Measurements from ENCODE around the gene PORCN.
A peak's percentile ranks its signal among the peaks of the same experiment; 100 is the strongest.
"Not testable (repeated sequence)": the region's sequence is repeated elsewhere in the genome, so short reads cannot be mapped to it uniquely, and the experiment has no call there.

The PORCN gene

GRCh38 chrX:48513670-48514069 is 4.9 kb downstream of the PORCN start:
- no peak for DNase-seq (ENCODE audit: low spot score)

- DNase-seq (ENCODE audit: low spot score): no peak
These were observed 5.5 kb downstream of the PORCN start for GRCh38 chrX:48514126-48514806.

DNA sequence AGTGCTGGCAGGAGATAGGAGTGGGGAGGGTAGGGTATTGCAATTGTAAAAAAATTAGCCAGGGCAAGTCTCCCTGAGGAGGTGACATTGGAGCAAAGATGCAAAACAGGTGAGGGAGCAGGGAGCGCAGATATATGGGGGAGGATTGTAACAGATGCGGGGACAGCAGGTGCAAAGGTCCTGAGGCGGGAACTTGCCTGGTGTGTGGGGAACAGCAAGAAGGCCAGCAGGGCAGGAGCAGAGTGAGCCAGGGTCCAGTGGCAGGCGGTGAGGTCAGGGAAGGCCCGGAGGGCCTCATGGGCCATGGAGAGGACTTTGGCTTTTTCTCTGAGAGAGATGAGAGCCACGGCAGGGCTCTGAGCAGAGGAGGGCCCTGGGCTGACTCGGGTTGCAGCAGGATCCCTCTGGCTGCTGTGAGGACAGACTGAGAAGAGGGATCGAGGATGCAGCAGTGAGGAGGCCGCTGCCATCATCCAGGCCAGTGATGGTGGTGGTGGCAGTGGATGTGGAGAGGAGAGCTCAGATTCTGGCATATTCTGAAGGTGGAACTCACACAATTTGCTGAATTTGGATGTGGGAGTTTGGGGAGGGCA is 6.2 kb downstream of the PORCN start:
- DNase-seq (ENCODE audit: low spot score): no peak

- no peak for DNase-seq (ENCODE audit: low spot score)
These were observed 7.0 kb downstream of the PORCN start for GRCh38 chrX:48515842-48516241.

DNA sequence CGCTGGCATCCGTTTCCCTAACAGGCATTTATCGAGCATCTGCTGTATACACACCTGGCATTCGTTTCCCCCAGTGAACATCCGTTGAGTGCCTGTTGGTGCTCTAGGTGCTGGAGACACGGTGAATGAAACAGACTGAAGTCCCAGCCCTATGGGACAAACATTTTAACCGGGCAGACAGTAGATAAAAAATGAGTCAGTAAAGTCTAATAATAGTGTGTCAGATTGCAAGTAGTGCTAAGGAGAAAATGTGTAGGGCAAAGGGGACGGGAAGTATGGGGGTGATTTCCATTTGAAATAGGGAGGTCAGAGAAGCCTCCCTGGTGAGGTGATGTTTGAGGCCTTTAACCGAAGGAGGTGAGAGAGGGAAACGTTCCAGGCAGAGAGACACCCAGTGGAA is 7.5 kb downstream of the PORCN start:
- DNase-seq (ENCODE audit: low spot score): no peak

DNA sequence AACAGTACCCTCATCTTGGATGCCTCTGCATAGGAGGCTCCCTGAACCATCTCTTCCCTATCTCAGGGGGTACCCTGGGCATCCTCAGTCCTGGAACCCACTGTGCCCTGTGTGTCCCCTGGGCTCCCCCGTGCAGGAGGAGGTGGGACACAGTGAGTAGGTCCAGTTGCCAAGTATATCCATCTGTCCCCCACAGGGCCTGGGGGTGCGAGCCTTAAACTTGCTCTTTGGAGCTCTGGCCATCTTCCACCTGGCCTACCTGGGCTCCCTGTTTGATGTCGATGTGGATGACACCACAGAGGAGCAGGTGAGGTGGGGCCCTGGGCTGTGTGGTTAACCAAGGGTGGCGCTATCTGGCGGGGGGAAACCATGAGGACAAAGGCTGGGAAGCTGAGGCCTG is 8.2 kb downstream of the PORCN start:
- DNase-seq (ENCODE audit: low spot score): no peak

- not testable (repeated sequence) for DNase-seq (ENCODE audit: low spot score)
These were observed 10.7 kb downstream of the PORCN start for GRCh38 chrX:48519481-48519880.

GRCh38 chrX:48520455-48520854 is 11.7 kb downstream of the PORCN start:
- DNase-seq (ENCODE audit: low spot score): no peak

GRCh38 chrX:48520976-48521352 is 12.2 kb downstream of the PORCN start:
- no peak for DNase-seq (ENCODE audit: low spot score)

- DNase-seq (ENCODE audit: low spot score): peak; percentile 83
These were observed 12.8 kb downstream of the PORCN start, which contains the start of gene EBP for GRCh38 chrX:48521353-48522243. Gene EBP, plus strand, starts transcription at chrX:48521808. Its CDS starts 1,964 bp downstream, at chrX:48523772.

DNA sequence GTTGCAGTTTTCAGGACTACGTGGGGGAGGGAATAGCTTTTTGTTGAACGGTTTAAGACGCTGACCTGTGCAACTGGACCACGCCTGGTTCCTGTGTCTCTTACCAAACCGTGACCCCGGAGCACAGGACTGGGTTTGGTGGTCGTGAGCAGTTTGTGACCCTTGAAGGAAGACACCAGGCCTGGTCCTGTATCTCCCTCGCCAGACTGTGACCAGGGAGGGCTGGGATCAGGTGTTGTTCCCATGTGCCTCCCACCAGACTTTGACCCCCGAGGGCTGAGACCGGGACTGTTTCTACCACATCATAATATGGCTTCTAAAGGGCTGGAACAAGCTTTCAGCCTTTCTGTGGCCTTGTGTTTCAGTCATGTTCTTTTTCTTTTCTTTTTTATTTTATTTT is 13.5 kb downstream of the PORCN start:
- DNase-seq (ENCODE audit: low spot score): no peak

DNA sequence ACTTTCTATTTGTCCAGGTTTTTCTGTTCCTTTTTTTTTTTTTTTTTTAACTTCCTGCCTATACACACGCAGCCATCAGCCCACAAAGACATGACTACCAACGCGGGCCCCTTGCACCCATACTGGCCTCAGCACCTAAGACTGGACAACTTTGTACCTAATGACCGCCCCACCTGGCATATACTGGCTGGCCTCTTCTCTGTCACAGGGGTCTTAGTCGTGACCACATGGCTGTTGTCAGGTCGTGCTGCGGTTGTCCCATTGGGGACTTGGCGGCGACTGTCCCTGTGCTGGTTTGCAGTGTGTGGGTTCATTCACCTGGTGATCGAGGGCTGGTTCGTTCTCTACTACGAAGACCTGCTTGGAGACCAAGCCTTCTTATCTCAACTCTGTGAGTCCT is 14.9 kb downstream of the PORCN start:
- DNase-seq (ENCODE audit: low spot score): no peak

- not testable (repeated sequence) for DNase-seq (ENCODE audit: low spot score)
These were observed 17.1 kb downstream of the PORCN start for GRCh38 chrX:48525853-48526252.

- no peak for DNase-seq (ENCODE audit: low spot score)
These were observed 21.9 kb downstream of the PORCN start for GRCh38 chrX:48530736-48531135.

DNA sequence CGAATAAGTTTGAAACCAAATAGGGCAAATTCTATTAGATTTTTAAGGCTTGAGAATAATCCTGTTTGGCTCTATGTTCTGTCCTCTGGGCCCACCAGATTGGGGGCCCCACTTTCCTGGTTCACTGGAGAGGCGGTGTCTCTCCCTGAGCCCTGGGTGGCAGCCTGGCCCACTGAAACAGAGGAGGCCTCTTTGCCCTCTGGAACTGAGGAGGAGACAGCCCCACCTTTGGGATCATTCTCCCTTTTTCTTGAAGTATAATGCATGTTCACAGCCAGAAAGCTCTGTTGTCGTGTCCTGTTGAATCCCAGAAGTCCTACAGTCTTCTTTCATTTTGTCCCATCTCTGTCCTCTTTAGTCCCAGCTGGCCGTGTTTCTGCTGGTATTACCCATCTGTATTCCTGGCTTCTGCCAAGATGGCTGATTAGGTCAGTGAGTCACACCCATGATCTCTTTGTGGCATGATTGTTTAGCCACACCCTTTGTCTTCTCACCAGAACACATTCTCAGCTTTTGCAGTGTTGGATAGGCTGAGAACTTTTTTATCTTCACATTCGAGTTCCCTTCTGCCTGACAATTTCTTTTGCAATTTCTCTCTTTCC is 22.7 kb downstream of the PORCN start:
- peak; percentile 16 for DNase-seq (ENCODE audit: low spot score)

DNA sequence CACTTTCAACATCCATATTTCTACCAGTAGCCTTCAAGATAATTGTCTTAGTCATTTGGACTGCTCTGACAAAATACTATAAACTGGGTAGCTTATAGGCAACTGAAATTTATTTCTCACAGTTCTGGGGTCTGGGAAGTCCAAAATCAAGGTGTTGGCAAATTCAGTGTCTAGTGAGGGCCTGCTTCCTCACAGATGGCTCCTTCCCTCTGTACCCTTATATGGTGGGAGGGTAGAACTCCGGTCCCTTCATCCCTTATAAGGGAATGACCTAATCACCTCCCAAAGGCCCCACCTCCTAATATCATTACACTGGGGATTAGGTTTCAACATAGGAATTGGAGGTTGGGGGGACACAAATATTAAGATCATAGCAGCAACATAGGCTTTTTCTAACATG is 23.4 kb downstream of the PORCN start:
- no peak for DNase-seq (ENCODE audit: low spot score)

- peak; percentile 17 for DNase-seq (ENCODE audit: low spot score)
These were observed 24.4 kb downstream of the PORCN start for GRCh38 chrX:48533165-48533564.

- DNase-seq (ENCODE audit: low spot score): no peak
These were observed 30.0 kb downstream of the PORCN start for GRCh38 chrX:48538641-48539344.

DNA sequence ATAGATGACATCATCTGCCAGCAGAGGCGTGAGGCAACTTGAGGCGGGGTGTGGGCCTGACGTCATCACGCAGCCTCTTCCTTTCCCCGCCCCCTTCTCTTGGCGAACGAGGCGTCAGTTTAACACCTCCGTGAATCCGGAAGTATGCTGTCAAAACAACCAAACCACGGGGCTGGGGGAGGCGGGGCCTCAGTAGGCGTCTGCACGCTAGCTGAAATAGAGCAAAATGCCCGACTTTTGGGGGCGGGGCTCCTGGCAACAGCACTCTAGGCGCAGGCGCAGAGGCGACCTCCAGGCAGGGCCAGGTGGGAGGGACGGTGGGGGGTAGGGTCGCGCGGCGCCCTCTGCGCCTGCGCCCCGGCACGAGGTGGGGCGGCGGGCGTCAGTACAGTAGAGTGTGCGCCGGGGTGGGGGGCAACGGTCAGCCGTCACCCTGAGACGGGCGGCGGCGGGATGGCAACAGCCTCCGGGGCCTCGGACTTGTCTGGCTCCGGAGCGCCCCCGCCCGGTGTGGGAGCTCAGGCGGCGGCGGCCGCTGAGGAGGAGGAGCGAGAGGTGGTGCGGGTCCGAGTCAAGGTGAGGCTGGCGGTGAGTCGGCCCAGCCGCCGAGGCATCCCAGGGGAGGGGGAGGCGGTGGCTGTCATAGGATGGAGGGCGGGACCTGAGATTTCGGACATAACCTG is 30.7 kb downstream of the PORCN start, which contains the start of gene TBC1D25:
Gene TBC1D25 (plus strand): TSS at position 370 of the 683 bp plus-strand sequence. CDS start 84 bp downstream, at position 454.
- DNase-seq (ENCODE audit: low spot score): peak; percentile 96

- no peak for DNase-seq (ENCODE audit: low spot score)
These were observed 31.2 kb downstream of the PORCN start for GRCh38 chrX:48540028-48540375.

- DNase-seq (ENCODE audit: low spot score): no peak
These were observed 31.7 kb downstream of the PORCN start for GRCh38 chrX:48540480-48540879.
